Large intestine (tissue), 3 donors: ENCODE data around the gene OTOL1. TPM values are rescaled to one million over a fixed set of nuclear protein-coding genes. Genes with fewer than 3 reads are reported as not detected.
"Not testable (repeated sequence)": the region's sequence is repeated elsewhere in the genome, so short reads cannot be mapped to it uniquely, and the experiment has no call there.

Experiments
- DNase-seq, 2 donors: peaks; one replicate each; pipeline versions ENCODE4 v3.0.0 to v3.0.0-alpha.2; 2013
- H3K27ac ChIP-seq: one replicate; pipeline ENCODE4 v1.5.1; 2013; ENCODE audit warnings: low read length
- H3K27me3 ChIP-seq: 2 replicates; pipeline ENCODE4 v1.6.1; 2013; ENCODE audit warnings: low read length; ENCODE audit not compliant: control insufficient read depth, insufficient read depth
- H3K36me3 ChIP-seq: 2 replicates; pipeline ENCODE4 v1.6.1; 2013; ENCODE audit warnings: low read length; ENCODE audit not compliant: control insufficient read depth, insufficient read depth
- H3K4me1 ChIP-seq: one replicate; pipeline ENCODE4 v1.6.1; 2013; ENCODE audit warnings: low read length; ENCODE audit not compliant: control insufficient read depth, insufficient read depth
- H3K4me3 ChIP-seq: one replicate; pipeline ENCODE4 v1.5.1; 2013; ENCODE audit warnings: low read length
- H3K9me3 ChIP-seq: one replicate; pipeline ENCODE4 v1.6.1; 2013; ENCODE audit warnings: mild to moderate bottlenecking, low read depth, low read length, moderate library complexity; ENCODE audit not compliant: control insufficient read depth
- WGBS: methylation state at CpG from one replicate; pipeline ENCODE4 v1.1.5; 2013; ENCODE audit warnings: low lambda C conversion rate; ENCODE audit not compliant: insufficient coverage; 5-methylcytosine and 5-hydroxymethylcytosine counted together
- polyA plus RNA-seq: library from polyadenylated mRNA; unstranded; fragments of 120-200 nt; gene quantifications from one replicate; pipeline ENCODE4 v1.2.1, GENCODE V29; 2013

Gene OTOL1
- polyA plus RNA-seq, 1 donor = not detected

DNA sequence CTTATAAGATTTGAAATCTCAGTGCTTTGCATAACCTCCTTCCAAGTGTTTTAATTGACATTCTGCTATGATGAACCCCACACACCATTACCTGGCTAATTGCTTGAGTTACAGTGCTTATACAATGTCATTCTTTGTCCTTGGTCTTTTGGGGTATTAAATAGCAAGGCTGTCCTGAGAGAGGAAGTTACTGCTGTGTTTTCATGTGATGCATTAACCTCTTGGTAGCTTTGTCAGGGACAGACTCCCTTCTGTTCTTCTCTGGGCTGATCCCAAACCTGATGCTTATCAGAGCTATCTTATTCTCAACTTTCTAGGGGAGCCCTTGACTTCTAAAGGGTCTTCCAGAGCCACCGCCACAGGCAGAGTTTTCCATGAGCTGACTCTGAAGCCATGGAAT lies 12.4 kb upstream of the OTOL1 start:
- 100% methylated on average over 1 of the region's 1 CpG for WGBS

DNA sequence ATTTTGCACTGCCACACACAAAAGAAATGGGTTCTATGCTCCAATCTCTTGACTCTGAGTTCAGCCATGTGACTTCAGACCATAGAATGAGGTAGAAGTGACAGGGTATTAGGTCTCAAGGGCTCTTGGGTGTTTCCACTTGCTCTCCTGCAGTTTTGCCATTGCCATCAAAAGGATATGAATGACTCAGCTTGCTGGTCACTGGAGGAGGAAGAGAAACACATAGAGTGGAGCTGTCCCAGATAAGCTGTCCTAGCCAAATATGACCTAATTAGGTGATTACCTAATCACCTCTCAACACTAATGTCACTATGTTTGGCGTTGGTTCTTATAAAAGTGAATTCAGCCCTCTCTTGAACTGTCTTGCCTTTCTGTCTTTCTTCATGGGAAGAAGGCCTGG lies 8.3 kb upstream of the OTOL1 start:
- not testable (repeated sequence) for H3K4me1 ChIP-seq, H3K4me3 ChIP-seq, H3K27me3 ChIP-seq, H3K9me3 ChIP-seq, H3K36me3 ChIP-seq, DNase-seq, H3K27ac ChIP-seq
- WGBS = no CpG with 5 or more reads among the region's 1 CpG

More for the DNA sequence above, 12.4 kb upstream of the OTOL1 start:
- no peaks in the 10 kb centered on the region for H3K9me3 ChIP-seq
- DNase-seq = no peak
- no peaks in the 10 kb centered on the region for H3K4me1 ChIP-seq
- H3K36me3 ChIP-seq = no peaks in the 10 kb centered on the region
- no peaks in the 10 kb centered on the region for H3K27me3 ChIP-seq
- H3K27ac ChIP-seq = no peak overlapping the region
- H3K4me3 ChIP-seq = no peak overlapping the region

DNA sequence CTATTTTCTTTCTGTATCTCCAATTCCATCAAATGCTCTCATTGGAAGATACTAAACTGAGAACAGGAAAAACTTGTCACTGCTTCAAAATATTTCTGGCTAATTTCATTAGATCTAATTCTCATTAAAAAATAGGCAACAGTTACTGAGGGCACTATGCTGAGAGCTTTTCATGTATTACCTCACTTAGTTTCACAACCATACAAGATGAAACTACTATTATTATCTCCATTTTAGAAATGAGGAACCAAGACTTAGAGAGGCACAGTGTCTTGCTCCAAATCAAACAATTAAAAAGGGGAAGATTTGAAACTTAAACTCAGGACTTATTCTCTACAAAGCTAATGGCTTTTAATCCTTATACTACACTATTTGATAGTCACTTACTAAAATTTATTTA lies 7.2 kb upstream of the OTOL1 start:
- Histone ChIP-seq H3K4me1 (no peaks in the 10 kb centered on the region), H3K36me3 (no peaks in the 10 kb centered on the region), H3K27ac (no peak overlapping the region), H3K4me3 (no peak overlapping the region), H3K27me3 (peaks cover 4% of the 10 kb centered on the region), H3K9me3 (no peaks in the 10 kb centered on the region)
- DNase-seq = no peak

DNA sequence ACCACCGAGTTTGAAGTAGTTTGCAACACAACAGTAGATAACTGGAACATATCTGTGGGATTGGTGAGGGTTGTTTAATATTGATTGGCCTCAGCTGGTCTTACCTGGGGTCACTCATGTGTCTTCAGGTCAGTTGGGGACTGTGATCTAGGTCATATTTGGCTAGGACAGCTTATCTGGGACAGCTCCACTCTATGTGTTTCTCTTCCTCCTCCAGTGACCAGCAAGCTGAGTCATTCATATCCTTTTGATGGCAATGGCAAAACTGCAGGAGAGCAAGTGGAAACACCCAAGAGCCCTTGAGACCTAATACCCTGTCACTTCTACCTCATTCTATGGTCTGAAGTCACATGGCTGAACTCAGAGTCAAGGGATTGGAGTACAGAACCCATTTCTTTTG lies 5.8 kb upstream of the OTOL1 start:
- no CpG with 5 or more reads among the region's 1 CpG for WGBS
- not testable (repeated sequence) for DNase-seq, H3K4me1 ChIP-seq, H3K4me3 ChIP-seq, H3K36me3 ChIP-seq, H3K9me3 ChIP-seq, H3K27me3 ChIP-seq, H3K27ac ChIP-seq

DNA sequence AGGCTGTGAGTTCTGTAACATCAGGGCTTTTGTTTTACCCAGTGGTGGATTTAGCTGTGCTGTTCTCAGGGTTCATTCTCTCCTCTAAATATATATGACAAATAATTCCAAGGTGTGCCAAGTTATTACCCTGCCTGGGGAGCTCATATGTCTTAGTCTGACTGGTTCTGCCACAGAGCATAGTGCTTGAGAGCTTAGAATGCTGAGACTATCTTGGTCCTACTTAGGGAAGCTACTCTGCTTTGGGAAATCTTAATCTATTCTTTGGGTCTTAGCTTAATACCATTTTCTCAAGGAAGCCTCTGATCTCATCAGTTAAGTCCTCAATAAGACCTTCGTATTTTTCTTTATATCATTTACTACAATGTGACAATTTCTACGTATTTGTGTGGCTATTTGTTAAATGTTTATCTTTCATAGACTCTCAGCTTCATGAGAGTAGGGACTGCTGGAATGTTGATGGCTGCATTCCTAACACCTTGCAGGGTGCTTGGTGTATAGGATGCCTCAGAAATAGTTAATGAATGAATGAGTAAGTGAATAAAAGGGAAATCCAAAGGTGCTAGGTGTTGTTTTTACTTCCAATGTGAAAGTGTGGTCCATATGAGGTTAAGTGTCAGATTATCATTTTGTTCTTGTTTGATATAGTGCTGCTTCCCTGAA lies 1.8 kb downstream of the OTOL1 start:
- Histone ChIP-seq H3K4me1 (peaks cover 5% of the 10 kb centered on the region), H3K27ac (no peak overlapping the region), H3K36me3 (no peaks in the 10 kb centered on the region), H3K27me3 (no peaks in the 10 kb centered on the region), H3K4me3 (no peak overlapping the region), H3K9me3 (no peaks in the 10 kb centered on the region)
- WGBS = 92% methylated on average over 2 of the region's 2 CpGs
- DNase-seq = no peak

DNA sequence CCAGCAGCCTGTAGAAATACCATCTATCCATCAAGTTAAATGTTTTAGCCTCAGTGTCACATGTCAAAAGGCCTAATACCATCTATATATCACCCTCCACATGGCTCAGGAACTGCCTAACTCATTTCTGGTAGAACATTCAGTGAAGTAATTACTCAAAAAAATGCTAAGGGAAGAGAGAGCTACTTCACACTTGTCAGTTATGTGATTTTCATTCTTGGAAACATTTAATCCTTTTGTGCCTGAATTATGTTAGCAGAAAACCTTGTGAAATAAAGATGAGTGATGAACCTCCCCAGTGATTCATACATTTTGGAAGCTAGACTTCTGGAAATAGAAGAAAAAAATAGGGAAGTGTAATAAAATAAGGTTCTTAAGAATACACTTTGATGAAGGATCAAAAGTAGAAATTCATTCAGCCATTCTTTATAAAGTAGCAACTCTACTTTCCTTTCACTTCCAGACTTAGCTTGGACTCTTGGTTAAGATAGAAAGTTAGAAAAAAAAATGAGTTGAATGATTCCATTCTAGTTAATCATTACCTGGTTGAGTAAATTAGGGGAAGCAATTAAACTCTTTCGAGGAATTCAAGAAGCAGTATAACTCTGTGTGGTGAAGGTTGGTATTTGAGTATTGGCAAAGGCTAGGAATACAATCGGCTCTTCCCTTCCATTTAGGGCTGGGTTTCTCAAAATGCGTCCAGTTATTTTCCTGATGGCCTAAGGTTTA lies 3.6 kb downstream of the OTOL1 start:
- H3K9me3 ChIP-seq = no peaks in the 10 kb centered on the region
- H3K4me1 ChIP-seq = peaks cover 5% of the 10 kb centered on the region
- WGBS = no CpG with 5 or more reads among the region's 3 CpGs
- no peaks in the 10 kb centered on the region for H3K36me3 ChIP-seq
- DNase-seq = peak; percentile 4 to 63
- no peak overlapping the region for H3K27ac ChIP-seq
- H3K27me3 ChIP-seq = no peaks in the 10 kb centered on the region
- no peak overlapping the region for H3K4me3 ChIP-seq

DNA sequence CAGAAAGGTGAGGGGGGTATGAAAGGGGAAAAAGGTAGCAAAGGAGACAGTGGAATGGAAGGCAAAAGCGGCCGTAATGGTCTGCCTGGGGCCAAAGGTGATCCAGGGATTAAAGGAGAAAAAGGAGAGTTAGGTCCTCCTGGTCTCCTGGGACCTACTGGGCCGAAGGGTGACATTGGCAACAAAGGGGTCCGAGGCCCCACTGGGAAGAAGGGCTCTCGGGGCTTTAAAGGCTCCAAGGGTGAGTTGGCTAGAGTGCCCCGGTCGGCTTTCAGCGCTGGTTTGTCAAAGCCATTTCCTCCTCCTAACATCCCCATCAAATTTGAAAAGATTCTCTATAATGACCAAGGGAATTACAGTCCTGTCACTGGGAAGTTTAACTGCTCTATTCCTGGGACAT lies 6.7 kb downstream of the OTOL1 start:
- Histone ChIP-seq H3K36me3 (no peaks in the 10 kb centered on the region), H3K4me3 (no peak overlapping the region)
- 100% methylated on average over 2 of the region's 8 CpGs for WGBS

DNA sequence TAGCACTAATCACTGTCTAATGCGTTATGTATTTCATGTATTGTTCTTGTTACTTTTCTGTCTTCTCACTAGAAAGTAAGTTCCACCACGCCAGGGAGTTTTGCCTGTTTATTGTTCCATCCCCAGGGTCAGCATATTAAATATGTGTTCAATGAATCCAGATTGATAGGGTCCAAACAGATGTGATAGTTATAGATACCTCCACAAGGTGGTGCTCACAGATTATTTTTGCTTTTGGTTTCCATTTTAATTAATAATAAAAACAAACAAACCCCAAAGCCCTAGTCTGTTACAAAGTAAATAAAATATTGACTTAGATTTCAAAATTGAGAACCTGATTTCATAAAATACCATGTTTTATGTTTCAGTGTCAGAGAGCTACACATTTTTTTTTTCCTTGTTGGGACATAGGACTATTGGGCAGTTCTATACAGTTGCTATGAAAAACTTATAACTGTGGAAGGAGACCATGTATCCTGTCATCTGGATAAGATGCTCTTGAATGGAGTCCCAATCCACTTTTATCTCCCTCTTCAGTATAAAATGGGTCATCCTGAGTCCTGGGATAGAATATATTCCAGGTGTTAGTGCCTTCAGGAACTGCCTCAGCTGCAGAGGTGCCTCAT lies 12.4 kb downstream of the OTOL1 start:
- 100% methylated on average over 1 of the region's 2 CpGs for WGBS
- Histone ChIP-seq H3K27me3 (no peaks in the 10 kb centered on the region), H3K4me3 (no peak overlapping the region), H3K9me3 (no peaks in the 10 kb centered on the region), H3K27ac (no peak overlapping the region), H3K4me1 (no peaks in the 10 kb centered on the region), H3K36me3 (no peaks in the 10 kb centered on the region)
- no peak for DNase-seq

More for the DNA sequence above, 6.7 kb downstream of the OTOL1 start:
- no peaks in the 10 kb centered on the region for H3K9me3 ChIP-seq
- no peak overlapping the region for H3K27ac ChIP-seq
- H3K4me1 ChIP-seq = peaks cover 5% of the 10 kb centered on the region
- no peaks in the 10 kb centered on the region for H3K27me3 ChIP-seq
- DNase-seq = no peak

DNA sequence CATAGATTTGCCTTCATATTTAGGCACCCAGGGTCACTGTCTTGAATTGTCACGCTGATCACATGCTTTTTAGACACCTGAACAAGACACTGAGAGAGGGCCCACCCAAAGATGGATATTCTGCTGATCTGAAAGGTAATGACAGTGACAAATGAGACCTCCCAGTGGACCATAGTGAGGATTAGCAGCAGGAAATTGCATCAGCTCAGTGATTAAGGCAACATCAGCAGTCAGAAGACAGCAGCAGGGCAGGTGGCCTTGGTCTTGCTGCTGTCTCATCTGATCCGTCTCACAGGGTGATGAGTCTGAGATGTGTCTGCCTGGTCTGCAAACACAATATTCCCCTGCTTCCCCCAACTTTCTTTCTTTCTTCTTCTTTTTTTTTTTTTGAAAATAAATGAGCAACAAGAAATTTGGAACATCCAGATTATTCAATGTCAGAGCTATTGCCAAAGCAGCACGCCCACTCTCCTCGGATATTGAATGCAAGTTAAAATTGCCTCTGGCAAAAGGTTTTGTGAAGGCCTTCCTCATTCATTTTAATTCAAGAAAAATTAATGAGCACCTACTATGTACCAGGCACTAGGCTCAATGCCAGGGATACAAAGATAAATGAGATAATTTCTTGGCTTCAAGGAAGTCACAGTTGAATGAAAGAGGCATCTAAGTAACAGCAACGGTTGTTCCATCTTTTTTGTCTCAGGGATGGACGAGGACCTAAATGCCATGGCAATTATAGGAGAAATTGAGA lies 14.1 kb downstream of the OTOL1 start:
- Histone ChIP-seq H3K36me3 (no peaks in the 10 kb centered on the region), H3K4me1 (no peaks in the 10 kb centered on the region), H3K27me3 (no peaks in the 10 kb centered on the region), H3K4me3 (no peak overlapping the region), H3K9me3 (no peaks in the 10 kb centered on the region), H3K27ac (no peak overlapping the region)
- 100% methylated on average over 1 of the region's 6 CpGs for WGBS
- DNase-seq = no peak

DNA sequence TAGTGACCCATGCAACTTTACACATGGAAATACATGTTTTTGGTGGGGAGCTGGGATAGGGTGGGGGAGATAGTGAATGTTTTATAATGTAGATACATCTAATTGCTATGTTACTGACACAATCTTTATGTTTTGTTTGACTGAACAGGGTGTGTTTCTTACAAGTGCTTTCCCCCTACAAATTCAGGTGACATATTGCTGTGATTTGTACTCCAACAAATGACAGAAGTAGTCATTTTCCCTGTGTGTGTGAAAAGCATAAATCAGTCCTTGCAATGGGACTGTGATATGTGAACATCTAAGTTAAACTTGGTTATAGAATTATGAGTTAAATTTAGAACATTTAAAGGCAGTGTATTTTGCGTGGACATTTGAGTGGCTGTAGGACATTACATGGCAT lies 27.3 kb downstream of the OTOL1 start:
- H3K4me3 ChIP-seq = no peak overlapping the region
- DNase-seq = no peak
- no peaks in the 10 kb centered on the region for H3K36me3 ChIP-seq
- no peak overlapping the region for H3K27ac ChIP-seq
- no peaks in the 10 kb centered on the region for H3K27me3 ChIP-seq
- no CpG with 5 or more reads among the region's 1 CpG for WGBS
- H3K4me1 ChIP-seq = no peaks in the 10 kb centered on the region
- no peaks in the 10 kb centered on the region for H3K9me3 ChIP-seq
